GM21447 (cell line): ENCODE data around the gene NFKBIE.

Source experiments
- ATAC-seq: cut with Tn5 transposase; IDR thresholded peaks from one replicate; pipeline ENCODE4 v1.9.1; 2021; ENCODE audit not compliant: unreplicated experiment

NFKBIE gene

DNA sequence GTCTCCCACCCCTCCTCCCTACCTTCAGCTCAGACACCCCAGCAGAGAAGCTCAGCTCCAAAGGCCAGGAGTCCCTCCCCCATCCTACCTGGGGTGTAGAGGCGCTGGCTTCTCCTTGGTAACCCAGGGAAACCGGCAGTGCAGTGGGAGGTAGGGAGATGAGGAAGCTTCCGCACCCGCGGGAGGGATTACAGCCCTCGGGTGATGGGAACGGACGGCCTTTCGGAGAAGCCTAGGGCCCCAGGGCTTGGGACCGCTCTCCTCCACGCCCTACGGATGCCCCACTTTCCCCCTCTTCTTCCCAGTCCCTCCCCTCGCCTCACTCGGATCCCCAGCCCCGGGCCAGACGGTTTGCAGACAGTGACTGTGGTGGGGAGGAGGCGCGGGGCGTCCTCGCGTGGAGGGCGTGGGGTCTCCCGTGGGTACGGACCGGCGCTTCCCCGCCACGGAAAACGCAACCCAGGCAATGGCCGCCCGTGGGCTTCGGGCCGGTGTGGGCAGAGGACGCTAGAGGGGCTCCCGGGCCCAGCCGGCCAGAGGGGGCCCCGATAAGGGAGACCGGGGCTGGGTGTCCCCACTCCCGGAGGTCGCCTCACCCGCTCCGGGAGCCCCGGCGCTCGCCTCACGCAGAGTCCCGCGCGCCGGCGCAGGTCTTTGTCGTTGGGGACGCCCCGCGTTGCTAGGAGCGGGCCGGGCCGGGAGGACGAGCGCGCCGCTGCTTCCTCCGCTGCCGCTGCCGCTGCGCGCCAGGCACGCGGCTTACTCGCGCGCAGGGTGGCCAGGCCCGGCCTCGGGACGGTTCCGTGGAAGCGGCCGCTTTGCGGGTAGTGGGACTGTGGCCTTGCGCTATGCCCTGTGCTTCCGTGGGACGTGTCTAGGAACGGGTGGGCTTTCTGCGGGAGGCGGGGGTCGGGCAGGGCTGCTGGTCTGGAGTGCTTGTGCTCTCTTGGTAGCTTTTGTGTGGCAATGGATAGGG is 32.0 kb upstream of the NFKBIE start:
- no peak for ATAC-seq

DNA sequence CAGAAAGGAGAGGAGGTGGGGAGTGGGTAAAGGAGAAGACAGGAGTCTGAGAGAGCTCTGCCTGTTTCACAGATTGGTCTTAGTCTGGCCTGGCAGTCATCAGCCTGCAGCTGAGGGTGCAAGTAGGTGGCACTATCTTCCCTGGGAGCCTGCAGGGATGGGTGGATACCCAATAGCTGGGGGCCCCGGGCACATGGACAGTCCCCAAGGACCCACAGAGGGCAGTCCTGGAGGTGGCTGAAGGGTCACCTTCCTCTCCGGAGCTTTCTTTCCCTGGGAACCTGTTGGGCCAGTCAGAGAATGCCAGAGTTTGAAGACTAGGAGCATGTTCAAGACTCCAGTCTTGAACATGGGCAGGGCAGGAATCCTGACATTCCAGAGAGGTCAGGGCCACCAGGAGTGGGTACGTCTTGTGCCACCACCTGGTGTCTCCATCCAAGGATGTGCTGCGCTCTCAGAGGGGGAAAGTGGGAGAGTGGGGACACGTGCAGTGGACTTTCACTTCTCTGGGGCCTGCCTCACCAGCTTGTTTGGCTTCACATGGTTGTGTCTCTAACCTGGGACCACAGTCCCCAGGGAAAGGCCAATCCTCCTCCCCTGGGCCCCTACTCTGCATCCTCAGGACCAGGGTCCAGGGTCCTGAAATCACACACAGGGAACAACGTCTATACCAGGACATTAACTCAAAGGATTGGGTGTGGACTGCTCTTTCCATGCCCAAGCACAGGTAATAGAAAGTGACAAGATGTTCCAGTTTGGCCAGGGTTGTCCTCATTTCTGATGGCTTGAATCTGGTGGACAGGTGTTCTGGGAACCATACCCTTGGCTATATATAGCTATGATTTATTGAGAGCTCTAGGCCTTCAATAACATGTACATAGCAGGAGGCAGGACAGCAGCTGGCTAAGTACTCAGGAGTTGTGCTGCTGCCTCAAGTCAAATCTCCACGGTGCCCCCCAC is 29.8 kb upstream of the NFKBIE start:
- no peak for ATAC-seq

DNA sequence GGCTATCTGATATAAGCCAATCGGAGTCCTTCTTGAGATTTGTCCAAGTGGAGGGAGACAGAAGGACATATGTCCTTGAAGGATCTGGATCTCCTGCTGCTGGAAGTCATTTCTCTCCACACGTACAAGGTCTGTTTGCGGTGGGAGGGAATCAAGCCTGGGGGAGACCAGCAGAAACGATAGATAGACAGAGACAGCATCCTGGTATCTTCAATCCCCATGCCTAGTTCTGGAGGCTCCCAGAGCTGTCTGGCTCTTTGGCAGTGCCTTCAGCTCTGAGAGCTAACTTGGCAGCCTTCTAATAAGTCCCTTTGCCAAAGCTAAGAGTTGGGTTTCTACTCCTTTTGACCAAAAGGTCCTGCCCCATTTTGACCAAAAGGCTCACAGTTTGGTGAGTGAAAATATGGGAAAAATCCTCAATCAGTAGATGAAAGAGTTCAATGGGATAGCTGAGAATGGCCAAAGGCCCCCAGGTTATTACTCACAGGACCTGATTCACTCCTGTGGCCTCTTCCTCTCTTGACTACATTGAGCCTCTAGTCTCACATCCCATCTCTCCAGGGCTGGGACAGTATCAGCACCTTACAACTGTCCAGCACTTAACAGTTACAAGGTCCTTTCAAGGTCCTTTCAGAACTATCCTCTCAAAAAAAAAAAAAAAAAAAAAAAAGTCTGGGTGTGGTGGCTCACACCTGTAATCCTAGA is 27.5 kb upstream of the NFKBIE start:
- no peak for ATAC-seq

DNA sequence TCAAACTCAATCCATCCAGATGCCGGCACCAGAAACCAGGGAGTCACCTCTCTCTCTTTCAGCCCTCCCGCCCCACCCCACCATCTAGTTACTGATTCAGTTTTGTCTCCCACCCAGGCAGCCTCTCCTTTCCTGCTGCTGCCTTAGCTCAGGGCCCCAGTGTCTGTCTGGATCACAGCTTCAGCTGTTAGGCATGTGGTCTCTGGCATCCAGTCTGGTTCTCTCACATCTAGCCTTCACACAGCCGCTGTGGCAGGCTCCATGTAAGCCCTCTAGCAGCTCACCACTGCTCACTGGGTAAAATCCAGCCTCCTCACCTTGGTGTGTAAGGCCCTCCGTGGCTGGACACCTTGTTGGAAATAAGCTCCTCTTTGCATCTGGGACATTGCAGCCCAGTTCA is 26.5 kb upstream of the NFKBIE start:
- ATAC-seq: no peak

DNA sequence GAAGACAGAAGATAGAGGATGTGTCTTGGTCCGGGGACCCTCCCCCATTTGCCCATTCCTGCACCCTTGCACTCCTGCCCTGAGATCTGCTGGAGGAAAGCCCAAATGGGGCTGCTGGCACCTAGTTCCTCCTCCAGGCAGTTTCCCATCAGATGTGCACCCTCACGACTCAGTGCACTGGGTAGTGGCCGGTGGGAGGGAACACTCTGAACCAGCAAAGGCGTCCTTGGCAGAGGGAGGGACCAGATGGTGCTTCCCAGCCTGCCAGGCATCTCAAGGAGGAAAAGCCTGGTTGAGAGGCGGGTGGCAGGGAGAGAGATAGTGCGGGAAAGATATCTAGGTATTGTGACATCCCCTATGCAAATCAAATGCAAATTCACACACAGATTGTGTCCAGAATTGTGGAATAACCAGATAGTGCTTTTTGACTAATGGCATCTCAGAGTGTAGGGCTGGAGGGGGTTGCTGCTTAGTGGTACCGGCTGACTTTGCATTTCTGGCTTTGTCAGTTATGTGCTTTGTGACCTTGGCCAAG is 24.4 kb upstream of the NFKBIE start:
- no peak for ATAC-seq

DNA sequence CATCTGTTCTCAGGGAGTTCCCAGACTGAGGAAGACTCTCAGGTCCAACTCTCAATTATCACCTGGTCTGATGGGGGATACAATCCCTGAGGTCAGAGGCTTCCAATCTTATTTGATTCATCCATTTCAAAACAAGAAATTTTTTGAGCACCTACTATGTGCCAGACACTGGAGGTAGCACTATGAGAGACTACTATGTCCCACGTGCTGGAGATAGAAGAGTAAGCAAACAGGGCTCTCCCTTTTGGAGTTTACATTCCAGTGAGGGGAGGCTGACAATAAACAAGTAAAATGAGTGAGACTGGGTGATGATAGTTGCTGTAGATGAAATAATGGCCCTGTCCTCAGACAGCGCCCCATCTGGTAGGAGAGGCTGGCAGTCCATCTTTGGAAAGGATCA is 21.4 kb upstream of the NFKBIE start:
- no peak for ATAC-seq

DNA sequence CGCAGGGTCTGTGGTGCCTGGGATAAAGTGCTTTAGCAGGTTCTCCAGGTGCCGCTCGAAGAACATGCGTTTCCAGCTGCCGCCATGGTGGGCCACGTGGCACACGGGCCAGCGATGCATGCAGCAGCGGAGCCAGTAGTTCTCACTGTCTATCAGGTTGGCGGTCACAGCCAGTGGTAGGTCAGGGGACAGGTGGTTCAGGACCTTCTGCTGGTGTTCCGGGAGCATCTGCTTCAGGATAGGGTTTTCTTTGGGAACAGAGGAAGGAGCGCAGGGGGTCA is 20.9 kb upstream of the NFKBIE start:
- ATAC-seq: no peak

DNA sequence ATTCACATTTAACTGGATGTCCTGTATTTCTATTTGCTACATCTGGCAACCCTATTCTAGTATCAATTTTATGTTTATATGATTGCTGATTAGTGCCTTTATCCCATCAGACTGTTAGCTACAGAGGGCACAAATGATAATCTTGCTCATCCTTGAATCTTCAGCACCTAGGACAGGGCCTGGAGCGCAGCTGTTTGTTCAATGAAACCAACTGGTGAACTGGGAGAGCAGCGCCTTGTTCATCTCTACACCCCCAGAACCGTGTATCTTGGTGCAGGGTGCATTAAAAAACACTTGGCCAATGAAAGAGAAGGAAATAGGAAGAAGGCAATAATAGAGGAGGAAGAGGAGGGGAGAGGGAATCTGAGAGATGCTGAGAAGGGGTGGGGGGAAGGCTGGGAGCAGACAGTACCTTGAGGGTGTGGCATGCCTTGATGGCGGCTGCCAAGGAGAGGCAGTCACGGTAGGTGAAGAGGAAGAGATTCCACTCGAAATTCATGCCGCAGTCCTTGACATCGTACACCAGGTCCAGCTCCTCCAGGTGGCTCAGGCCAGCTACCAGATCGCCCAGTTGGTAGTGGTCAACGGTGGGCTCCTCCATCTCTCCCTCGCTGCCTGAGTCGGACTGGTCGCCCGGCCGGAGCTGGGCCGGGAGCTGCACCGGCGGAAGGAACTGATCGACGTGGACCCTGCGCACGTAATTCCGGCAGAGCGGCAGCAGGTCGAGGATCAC is 20.4 kb upstream of the NFKBIE start:
- no peak for ATAC-seq

DNA sequence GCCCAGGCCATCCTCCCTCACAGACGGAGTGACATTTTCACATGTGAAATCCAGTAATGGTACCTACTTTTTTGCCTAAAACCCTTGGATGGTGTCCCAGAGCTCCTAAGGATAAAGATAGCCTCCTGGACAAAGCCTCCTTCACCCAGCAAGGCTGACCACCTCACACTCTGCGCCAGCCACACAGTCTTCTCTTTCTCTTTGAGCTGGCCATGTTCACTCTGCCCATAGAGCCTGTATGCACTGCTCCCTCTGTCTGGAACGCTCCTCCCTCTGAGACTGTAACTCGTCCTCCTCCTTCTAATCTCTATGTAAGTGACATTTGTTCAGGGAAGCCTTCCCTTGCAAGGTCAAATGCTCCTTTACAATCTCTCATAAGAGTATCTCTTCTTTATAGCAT is 19.5 kb upstream of the NFKBIE start:
- no peak for ATAC-seq

DNA sequence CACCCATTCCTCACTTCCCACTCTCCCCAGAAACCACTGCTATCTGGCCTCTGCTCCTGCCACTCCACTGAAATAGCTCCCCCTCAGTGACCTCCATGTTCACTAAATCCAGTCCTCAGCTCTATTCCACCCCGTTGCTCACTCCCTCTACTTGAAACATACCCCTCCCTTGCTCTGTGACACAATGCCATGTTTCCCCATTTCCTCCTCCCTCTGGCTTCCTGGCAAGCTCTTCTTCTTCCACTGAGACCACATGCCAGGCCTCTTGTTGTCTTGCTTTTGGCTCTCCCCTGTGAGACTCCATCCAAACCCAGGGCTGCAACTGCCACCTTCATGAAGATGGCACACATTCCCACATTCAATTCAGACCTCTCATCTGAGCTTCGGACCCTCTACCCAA is 18.8 kb upstream of the NFKBIE start:
- no peak for ATAC-seq

DNA sequence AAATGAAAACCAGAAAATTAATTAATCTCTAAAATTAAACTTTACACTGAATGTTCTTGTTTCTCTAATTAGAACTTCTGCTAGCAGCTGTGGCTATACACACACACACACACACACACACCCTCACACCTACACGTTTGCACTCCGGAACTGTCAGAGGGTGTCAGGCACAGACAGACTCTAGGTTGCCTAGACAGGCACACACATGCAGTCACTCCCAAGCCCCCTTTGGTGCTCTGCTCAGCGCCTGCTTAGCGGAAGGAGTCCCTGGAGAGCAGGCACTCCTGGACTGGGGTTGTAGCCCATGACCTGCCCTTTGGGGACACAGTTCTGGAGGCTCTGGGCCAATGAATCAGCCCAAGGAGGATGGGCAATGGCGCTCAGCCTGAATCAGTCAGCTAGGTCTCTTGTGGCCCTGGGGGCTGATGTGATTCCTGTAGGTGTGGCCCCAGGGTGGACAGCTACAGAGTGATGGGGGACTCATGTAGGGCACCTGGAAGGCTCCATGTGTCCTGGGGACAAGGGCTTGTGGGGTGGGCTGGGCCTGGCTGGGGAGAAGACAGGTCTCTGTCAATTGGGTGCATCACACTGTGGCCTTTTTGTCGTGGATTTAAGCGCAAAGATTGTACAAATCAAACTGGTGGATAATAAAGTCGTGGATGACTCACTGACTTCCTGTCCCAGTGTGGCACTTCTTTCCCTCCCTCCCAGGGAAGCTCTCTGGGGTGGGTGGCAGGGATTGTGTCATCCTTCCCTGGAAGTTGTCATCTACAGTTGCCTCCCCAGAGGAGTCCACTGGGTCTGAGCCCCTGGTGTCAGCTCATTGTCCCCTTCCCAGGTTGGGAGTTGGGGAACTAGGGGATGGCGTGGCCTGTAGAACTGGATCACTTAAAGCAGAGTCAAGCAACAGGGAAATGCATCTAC is 13.7 kb upstream of the NFKBIE start:
- no peak for ATAC-seq

DNA sequence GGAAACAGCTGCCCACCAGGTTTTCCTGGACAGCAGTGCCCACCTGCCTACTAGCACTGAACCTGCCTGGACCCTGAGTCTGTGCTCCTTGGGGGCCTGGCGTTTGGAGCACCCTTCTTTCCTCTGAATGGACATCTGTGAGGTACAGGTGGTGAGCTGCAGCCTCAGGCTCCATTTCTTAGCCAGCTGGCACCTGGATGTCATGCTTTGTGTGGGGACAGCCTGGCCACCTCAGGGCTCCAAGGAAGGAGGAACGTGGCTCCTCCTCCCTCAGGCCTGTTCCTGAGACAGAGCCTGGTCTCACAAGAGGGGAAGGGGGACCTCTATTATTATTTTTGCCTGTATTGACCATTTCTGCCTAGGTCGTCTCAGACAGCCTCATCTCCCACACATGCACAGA is 13.0 kb upstream of the NFKBIE start:
- ATAC-seq: no peak

DNA sequence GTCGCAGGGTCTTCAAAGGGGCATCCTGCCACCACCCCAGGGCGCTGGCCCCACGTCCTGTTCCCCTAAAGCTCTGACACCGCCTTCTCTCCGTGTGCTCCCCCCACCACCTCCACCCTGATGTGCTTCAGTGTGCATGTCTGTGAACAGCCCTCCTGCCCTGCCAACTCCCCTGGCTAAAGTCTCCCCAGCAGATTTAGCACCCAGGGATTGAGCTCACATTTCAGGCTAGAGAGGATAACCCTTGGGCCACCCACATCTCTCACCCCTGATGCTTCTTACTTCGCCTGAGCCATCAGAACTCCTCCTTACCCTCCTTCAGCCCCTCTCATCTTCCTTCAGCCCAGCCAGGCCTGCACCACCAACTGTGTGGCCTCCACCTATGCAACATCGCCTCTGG is 12.4 kb upstream of the NFKBIE start:
- no peak for ATAC-seq

DNA sequence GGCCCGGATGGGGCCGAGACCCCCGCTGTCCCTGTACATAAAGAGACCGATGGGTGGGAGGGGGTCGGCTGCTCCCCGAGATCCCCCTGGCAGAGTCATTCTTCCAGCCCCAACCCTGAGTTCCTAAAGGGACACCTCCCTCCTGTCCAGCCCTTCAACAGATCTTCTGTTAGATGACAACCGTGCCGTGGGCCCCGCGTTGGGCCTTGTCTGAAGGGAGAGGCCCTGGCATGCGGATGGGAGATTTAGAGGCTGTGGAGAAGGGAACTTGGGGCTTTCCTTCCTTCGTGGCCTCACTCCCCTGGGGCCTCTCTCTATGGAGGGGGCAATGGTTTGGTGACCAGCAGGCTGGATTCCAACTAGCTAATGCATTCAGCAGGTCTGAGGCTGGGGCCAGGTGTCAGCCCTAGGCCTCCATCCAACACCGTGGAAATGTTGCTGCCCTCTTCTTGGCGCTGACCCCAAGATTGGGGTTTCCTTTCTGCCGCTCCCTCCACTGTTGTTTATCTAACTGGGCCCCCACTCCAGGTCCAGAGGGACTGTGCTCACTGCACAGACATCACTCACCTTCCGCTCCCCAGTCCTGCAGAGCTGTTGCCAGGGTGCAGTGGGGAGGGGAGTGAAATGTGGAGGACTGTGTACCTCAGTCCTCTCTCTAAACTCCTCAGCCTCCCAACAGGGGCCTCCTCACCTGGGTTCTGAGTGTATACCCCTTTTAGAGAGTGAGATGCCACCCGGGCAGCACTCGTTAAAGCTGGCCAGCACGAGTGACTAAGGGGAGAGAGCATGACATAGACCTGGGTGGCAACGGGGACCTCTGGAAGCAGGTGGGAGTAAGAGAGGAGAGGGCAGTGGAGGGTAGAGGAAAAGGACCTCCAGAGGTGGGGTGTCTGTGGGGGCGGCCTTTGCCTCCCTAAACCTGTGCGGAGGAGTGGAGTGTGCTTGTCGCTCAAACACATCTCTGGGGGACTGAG is 11.6 kb upstream of the NFKBIE start:
- no peak for ATAC-seq

DNA sequence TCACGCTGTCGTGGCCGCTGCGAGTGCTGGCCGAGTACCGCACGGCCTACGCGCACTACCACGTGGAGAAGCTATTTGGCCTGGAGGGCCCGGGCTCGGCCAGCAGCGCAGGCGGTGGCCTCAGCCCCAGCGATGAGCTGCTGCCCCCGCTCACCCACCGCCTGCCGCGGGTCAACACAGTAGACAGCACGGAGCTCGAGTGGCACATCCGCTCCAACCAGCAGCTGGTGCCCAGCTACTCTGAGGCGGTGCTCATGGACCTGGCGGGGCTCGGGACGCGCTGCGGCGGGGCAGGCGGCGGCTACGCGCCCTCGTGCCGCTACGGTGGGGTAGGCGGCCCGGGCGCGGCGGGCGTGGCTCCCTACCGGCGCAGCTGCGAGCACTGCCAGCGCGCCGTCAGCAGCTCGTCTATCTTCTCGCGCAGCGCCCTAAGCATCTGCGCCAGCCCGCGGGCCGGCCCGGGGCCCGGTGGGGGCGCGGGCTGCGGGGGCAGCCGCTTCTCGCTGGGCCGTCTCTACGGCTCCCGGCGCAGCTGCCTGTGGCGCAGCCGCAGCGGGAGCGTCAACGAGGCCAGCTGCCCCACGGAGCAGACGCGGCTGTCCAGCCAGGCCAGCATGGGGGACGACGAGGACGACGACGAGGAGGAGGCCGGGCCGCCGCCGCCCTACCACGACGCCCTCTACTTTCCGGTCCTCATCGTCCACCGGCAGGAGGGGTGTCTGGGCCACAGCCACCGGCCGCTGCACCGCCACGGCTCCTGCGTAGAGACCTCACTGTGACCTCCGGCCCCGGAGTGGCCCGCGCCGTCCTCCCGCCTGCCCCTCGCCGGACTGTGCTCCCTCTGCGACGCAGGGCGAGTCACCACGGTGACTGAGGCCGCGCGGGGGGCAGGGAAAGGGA is 10.6 kb upstream of the NFKBIE start:
- no peak for ATAC-seq

DNA sequence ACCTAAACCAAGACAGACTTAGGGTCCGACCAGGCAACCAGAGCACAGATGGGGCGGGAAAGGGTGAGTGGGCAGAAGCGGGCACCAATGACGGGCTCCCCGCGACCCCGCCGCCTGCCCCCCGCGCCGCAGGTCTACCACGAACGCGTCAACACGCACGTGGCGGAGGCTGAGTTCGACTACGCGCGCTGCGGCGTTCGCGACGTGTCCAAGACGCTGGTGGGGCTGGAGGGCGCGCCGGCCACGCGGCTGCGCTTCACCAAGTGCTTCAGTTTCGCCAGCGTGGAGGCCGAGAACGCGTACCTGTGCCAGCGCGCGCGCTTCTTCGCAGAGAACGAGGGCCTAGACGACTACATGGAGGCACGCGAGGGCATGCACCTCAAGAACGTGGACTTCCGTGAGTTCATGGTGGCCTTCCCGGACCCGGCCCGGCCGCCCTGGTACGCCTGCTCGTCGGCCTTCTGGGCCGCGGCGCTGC is 10.0 kb upstream of the NFKBIE start:
- no peak for ATAC-seq

DNA sequence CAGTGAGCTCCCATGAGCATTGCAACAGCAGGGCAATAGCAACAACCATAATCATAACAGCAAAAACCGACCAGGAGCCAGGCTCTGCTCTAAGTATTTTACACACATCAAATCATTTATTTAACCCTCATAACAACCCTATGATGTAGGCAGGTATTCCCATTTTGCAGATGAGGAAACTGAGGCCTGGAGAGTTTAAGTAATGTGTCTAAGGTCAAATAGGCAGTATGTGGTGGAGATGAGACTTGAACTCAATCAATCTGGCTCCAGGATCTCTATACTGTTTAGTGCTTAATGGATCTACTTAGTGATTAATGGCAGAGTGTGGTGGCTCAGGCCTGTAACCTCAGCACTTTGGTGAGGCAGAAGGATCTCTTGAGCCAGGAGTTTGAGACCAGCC is 8.3 kb upstream of the NFKBIE start:
- no peak for ATAC-seq
